Ovary (tissue), 9 donors: ENCODE measurements around the gene PCYT1A. TPM values are rescaled to one million over a fixed set of nuclear protein-coding genes. Genes with fewer than 3 reads are reported as not detected.

ENCODE experiments used
- DNase-seq, 5 donors: peaks; one replicate each; pipeline ENCODE4 v3.0.0-alpha.2; 2019 to 2020
- H3K27ac ChIP-seq, 2 donors: fragments of 200-600 bp; one replicate each; pipeline versions ENCODE4 v1.5.1 to v1.8.0; 2019 to 2022
- H3K27me3 ChIP-seq: fragments of 200-600 bp; one replicate; pipeline ENCODE4 v1.8.0; 2022
- H3K36me3 ChIP-seq: fragments of 200-600 bp; sonication (generic); one replicate; pipeline ENCODE4 v1.5.1; 2019
- H3K4me1 ChIP-seq: one replicate; pipeline ENCODE4 v1.8.1; 2013; ENCODE audit warnings: mild to moderate bottlenecking, moderate library complexity; ENCODE audit not compliant: insufficient read depth
- H3K4me3 ChIP-seq: fragments of 200-600 bp; sonication (generic); one replicate; pipeline ENCODE4 v1.5.1; 2017
- H3K9me3 ChIP-seq, 2 donors: fragments of 200-600 bp in 1 of 2; sonication (generic) in 1 of 2; one replicate each; pipeline versions ENCODE4 v1.5.1 to v1.8.1; 2013 to 2019; ENCODE audit warnings: mild to moderate bottlenecking in 1 of 2, moderate library complexity in 1 of 2
- CTCF ChIP-seq, 3 donors: fragments of 450-650 bp in 2 of 3; fragments of 200-600 bp in 1 of 3; IDR thresholded peaks; one replicate each; pipeline versions ENCODE4 v1.5.1 to v1.8.0; 2016 to 2022; ENCODE audit warnings: antibody characterized with exemption in 3 of 3, mild to moderate bottlenecking in 1 of 3
- EP300 ChIP-seq: sonication (generic); formaldehyde crosslinking; IDR thresholded peaks from one replicate; pipeline ENCODE4 v1.6.1; 2017; ENCODE audit warnings: antibody characterized with exemption
- POLR2A ChIP-seq: fragments of 450-650 bp; IDR thresholded peaks from one replicate; pipeline ENCODE4 v1.6.1; 2017; ENCODE audit warnings: antibody characterized with exemption, mild to moderate bottlenecking, moderate library complexity
- WGBS, 3 donors: extraction: QIAGEN DNeasy Blood & Tissue Kit in 1 of 3; methylation state at CpG; one replicate each; pipeline versions ENCODE4 v1.1.5 to v1.1.7; 2013 to 2017; 5-methylcytosine and 5-hydroxymethylcytosine counted together
- intact Hi-C, 4 donors: fragments of 100-400 bp; cut with DNase I; formaldehyde crosslinking; loops; one replicate each; pipeline versions ENCODE4 v1.11.0 to v1.15.1; 2022 to 2023
- polyA plus RNA-seq, 2 donors: library from polyadenylated mRNA; stranded (reverse); fragments of 200-250 nt in 1 of 2; fragments of 350-450 nt in 1 of 2; fragmentation: Illumina TruSeq in 1 of 2; extraction: RNeasy Lipid Tissue Mini Kit (QIAGEN cat#74804) in 1 of 2; gene quantifications; one replicate each; pipeline ENCODE4 v1.2.3, GENCODE V29; 2013 to 2014
- total RNA-seq, 7 donors: library from RNA; depleted of rRNA in 2 of 7; stranded (reverse); fragments of >200 nt in 2 of 7; fragmentation: NEBNext Ultra II Directional in 3 of 7; extraction: Animal tissue kit (Norgen Biotek cat#: 25700) in 3 of 7; gene quantifications; one replicate each; pipeline versions ENCODE4 v1.1.0 to v1.2.4, GENCODE V29; 2016 to 2023
- donor health status: DM: no; HTN: no; CAD: no; lungs with moderate emphysema.
- donor health status: DM: no; HTN: no; CAD: no.
- donor health status: Bipolar disorder and iron deficiency.
- donor health status: DM: yes; HTN: yes; CAD: no.
- donor health status: DM: no; HTN: no; CAD: no.
- donor health status: DM: yes; HTN: yes; CAD: no.

PCYT1A gene
- total and polyA plus RNA-seq, 9 donors, result 16.3 to 58.1 (median 33.7) TPM

- WGBS, 3 donors, result 96 to 98% (median 97%) methylated on average over 10 of the region's 10 CpGs
- Histone ChIP-seq H3K36me3 (no peaks in the 10 kb centered on the region), H3K4me3 (no peak overlapping the region), H3K27me3 (no peaks in the 10 kb centered on the region), H3K9me3 (no peaks in the 10 kb centered on the region), H3K27ac (peak overlapping the region in 1 of 2 donors; percentile 83), H3K4me1 (peaks cover 3% of the 10 kb centered on the region)
- intact Hi-C loops, result no loop called here
- TF ChIP-seq EP300, result no peak
- no peak for TF ChIP-seq CTCF (IDR thresholded peaks at IDR 0.05)
- no peak for TF ChIP-seq POLR2A
- no peak for DNase-seq
Measured at GRCh38 chr3:196220587-196220986, 66.9 kb downstream of the PCYT1A start.

GRCh38 chr3:196219970-196220311 is 67.6 kb downstream of the PCYT1A start:
- no peak for TF ChIP-seq CTCF (IDR thresholded peaks at IDR 0.05)
- TF ChIP-seq EP300, result no peak
- DNase-seq, result peak in 4 of 5 donors; percentile 43 to 59 (median 48)
- H3K4me1 ChIP-seq, result peaks cover 3% of the 10 kb centered on the region
- no peaks in the 10 kb centered on the region for H3K36me3 ChIP-seq
- intact Hi-C loops, result no loop called here
- no peaks in the 10 kb centered on the region for H3K9me3 ChIP-seq
- H3K27ac ChIP-seq, result peak overlapping the region in 1 of 2 donors; percentile 83
- WGBS, 3 donors, result 63 to 81% (median 71%) methylated on average over 19 of the region's 19 CpGs
- no peaks in the 10 kb centered on the region for H3K27me3 ChIP-seq
- H3K4me3 ChIP-seq, result no peak overlapping the region

GRCh38 chr3:196219194-196219969 is 68.1 kb downstream of the PCYT1A start:
- DNase-seq, result peak; percentile 77 to 86 (median 80)
- peaks cover 3% of the 10 kb centered on the region for H3K4me1 ChIP-seq
- no peaks in the 10 kb centered on the region for H3K9me3 ChIP-seq
- no peaks in the 10 kb centered on the region for H3K36me3 ChIP-seq
- no peaks in the 10 kb centered on the region for H3K27me3 ChIP-seq
- 2 to 9% (median 4%) methylated on average over 19 of the region's 19 CpGs for WGBS, 3 donors
- peak overlapping the region; percentile 14 for H3K4me3 ChIP-seq
- intact Hi-C loops, result no loop called here
- peak; percentile 24 for TF ChIP-seq POLR2A
- no peak for TF ChIP-seq CTCF (IDR thresholded peaks at IDR 0.05)
- no peak for TF ChIP-seq EP300
- H3K27ac ChIP-seq, result peak overlapping the region in 1 of 2 donors; percentile 83

- 84 to 95% (median 93%) methylated on average over 13 of the region's 13 CpGs for WGBS, 3 donors
- H3K36me3 ChIP-seq, result no peaks in the 10 kb centered on the region
- no peak for DNase-seq
- peaks cover 5% of the 10 kb centered on the region for H3K4me1 ChIP-seq
- intact Hi-C loops, result no loop called here
- TF ChIP-seq POLR2A (no peak), EP300 (no peak), CTCF (IDR thresholded peaks at IDR 0.05) (no peak)
- H3K27me3 ChIP-seq, result no peaks in the 10 kb centered on the region
- peak overlapping the region in 1 of 2 donors; percentile 83 for H3K27ac ChIP-seq
- H3K4me3 ChIP-seq, result no peak overlapping the region
- H3K9me3 ChIP-seq, result no peaks in the 10 kb centered on the region
Measured at GRCh38 chr3:196218155-196218712, 69.3 kb downstream of the PCYT1A start.
